SH-SY5Y (cell line): ENCODE results near the gene RNF175.

ENCODE experiments used
- GATA2 ChIP-seq: IDR thresholded peaks from 2 replicates; pipeline ENCODE4 v1.6.1; 2011; ENCODE audit warnings: mild to moderate bottlenecking, low read depth, low read length
- GATA3 ChIP-seq: IDR thresholded peaks from 2 replicates; pipeline ENCODE4 v1.6.1; 2011; ENCODE audit warnings: low read depth, mild to moderate bottlenecking, low read length, moderate library complexity

The RNF175 gene

DNA sequence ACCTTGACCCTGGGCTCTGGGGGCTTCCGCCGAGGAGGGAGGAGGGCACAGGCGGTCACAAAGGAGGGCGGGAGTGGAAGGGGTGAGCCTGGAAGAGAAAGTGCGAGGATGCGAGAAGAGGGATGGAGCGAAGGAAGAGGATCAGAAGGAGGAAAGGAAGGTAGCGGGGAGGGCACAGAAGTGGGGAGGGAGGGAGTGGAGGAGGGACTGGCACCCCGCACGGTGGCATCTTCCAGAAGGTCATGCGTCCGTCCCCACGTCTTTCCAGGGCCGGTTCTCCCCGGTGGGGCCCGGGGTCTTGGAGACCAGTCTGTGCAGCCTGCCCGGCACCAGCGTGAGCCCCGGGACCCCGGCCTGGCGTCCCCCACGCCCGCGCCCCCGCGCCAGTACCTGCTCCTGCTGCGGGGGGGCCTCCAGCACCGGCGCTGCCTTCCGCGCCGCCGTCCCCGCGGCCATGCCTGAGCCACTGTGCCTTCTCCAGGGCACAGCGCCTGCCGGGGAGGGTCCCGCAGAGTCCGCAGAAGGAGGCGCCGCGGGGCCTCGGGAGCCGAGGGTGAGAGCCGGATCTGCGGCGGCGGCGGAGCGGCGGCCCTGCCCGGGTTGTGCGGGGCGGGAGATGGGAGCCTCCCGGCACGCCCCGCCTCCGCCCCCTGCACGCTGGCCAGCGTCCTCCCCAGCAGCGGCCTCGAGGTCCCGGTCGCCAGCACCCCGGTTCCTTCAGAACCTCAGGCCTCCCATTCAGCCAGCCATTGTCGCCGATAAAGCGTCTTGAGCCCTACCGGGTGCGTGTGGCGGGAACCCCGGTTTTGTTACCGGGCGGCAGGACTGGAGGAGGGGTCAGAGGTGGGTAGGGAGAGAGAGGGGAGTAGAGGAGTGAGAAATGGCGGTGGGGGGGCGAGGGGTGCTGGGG lies at the start of gene RNF175:
RNF175 (minus strand) TSS at position 618 of the 910 bp plus-strand sequence; CDS start at position 456, 162 bp downstream.
- no peak for TF ChIP-seq GATA3
- no peak; the same call in 1 of the 2 replicates for TF ChIP-seq GATA2

DNA sequence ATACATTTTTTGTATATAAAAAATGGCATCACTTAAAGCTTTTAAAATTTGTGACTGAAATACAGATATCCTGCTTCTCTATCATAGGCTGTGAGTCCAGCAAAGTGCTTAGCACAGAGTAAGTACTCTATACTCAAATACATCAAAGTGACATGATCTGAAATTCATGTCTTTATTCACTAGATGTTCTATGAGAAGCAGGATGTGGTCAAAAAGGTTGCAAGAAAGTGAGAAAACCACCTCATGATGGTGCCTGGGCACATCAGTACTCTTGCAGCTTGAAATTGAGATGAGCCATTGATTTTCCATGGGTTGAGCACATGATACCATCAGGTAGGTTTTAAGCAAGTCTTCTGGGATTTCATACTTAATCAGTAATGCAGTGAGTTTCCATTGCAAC lies 49.5 kb upstream of the RNF175 start:
- TF ChIP-seq GATA3: no peak
- no peak for TF ChIP-seq GATA2

GRCh38 chr4:153808175-153808574 lies 48.4 kb upstream of the RNF175 start:
- TF ChIP-seq GATA3 (no peak), GATA2 (no peak)

GRCh38 chr4:153806073-153806472 lies 46.2 kb upstream of the RNF175 start:
- TF ChIP-seq GATA3 (no peak), GATA2 (no peak)

GRCh38 chr4:153804722-153805121 lies 44.9 kb upstream of the RNF175 start:
- TF ChIP-seq GATA2 (no peak), GATA3 (no peak)

GRCh38 chr4:153799694-153800074 lies 39.9 kb upstream of the RNF175 start:
- TF ChIP-seq GATA3 (no peak), GATA2 (no peak)

DNA sequence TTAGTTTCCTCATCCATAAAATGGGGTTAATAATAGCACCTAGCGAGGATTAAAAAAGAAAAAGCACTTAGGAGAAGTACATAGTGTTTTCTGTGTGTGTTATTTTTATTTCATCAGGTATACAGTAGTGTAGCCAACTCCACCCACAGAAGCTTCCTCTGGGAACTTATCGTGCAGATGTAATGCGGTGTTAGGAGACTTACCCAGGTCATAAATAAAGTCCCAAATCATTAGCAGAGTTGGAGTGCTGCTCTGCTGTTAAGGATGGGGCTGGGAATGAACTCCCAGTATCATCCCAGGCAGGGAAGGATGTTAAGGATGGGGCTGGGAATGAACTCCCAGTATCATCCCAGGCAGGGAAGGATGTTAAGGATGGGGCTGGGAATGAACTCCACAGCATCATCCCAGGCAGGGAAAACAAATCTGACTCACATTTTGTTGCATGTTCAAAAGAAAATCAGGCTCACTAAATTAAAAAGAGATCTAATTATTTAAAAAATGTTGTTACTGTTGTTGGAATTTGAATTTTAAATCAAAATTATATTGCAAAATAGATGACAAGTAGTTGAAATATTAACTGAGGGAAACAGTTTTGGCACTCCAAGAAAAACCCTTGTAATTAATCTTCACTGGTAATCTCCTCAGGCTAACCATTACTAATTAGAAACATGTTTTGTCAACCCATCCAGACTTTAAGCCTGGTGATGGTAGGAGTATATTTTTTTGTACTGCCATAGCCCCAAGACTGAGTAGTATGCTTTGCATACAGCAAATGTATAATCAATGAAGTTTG lies 39.3 kb upstream of the RNF175 start:
- TF ChIP-seq GATA2: no peak
- TF ChIP-seq GATA3: no peak

GRCh38 chr4:153798420-153798819 lies 38.6 kb upstream of the RNF175 start:
- TF ChIP-seq GATA3 (no peak), GATA2 (no peak)

GRCh38 chr4:153794006-153794405 lies 34.2 kb upstream of the RNF175 start:
- no peak for TF ChIP-seq GATA3
- peak; percentile 60; the same call in 1 of the 2 replicates for TF ChIP-seq GATA2

DNA sequence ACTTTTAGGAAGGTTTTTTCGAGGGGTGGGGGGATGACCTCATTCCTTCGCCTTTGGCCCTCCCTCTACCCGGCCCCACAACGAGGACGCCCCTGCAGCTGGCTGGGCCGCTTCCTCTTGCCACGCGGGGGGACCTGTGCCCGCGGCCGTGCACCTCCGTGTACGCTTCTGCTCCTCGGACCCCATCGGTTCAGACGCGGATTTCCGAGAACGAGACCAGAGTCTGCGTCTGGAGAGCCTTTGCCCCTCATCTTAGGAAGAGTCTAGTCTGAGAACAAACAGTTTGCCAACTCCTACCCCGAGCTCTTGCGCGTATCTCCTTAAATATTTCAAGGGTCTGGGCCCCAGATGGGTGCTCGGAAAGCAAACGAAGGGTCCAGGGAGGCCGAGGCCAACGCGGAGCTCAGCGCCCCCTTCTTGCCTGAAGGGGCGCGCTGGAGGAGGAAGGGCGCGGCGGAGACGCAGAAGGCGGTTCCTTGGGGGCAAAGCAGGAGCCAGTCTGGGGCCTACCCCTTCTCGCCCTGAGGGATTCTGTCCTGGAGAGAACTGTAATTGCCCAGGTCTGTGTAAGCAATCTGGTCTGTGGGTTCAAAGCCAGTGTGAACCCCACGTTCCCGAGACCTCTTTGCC lies 32.9 kb upstream of the RNF175 start:
- TF ChIP-seq GATA2 (no peak), GATA3 (no peak)

DNA sequence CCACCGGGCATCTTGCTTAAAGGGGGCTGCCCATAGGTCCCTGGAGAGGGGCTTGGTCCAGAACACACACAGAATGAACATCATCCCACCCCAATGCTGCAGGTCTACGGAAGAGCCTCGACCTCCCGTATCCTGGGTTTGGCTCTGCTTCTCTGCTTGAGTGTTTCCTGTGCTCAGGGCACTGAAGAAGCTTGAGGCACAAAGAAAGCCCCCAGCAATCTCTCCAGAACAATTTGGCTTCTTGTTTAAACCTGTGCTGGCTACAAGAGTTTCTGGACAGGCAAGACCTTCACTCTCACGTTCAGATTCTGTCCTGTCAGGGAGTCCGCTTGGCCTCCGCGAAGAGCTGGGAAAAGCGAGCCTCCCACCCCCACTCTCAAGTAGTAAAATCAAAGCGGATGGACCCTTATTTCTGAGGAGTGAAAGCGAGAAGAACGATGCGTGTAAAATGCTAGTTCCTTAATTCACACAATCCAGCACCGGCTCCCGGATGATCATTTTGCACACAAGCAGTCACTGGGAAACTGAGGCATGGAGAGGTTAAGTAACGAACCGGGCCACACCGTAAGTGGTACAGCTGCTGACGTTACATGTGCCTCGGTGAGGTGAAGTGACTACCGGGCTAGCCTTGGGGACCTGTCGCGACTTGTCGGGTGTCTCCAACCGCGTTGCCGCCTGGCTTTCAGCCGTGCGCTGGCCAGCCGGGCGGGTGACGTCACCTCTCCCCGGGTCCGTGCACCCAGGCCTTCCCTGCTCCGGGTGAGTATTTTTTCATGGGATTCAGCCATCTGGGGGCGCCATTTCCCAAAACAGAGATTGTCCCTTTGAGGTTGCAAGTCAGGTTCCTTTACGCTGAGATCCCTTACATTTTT lies 32.2 kb upstream of the RNF175 start:
- TF ChIP-seq GATA2 (no peak), GATA3 (no peak)

DNA sequence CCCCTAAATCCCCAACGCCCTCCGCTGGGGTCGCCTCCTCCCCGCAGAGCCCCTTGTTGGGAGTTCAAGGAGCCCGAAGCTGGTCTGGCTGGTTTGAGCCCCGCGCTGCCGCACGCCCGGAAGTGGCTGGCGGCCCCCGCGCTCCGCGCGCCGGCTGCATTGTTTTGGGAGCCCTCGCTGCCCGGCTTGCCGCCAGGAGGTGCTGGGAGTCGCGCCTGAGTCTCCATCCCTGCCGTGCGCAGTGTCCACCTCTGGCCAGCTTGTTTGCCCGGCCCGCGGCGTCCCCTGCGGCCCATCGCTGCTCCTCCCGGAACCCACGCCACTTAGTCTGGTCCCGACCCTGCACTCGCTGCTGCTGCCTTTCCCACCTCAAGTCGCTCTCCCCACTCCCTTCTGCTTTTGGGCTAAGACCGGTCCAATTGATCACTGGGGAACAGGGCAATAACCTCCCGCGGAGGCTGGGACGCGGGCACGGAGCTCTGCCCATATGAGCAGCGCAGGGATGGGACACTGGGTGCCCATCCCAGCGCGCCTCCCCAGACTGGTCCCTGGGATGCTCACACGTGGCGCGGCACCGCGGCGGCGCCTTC lies 31.2 kb upstream of the RNF175 start:
- no peak for TF ChIP-seq GATA2

DNA sequence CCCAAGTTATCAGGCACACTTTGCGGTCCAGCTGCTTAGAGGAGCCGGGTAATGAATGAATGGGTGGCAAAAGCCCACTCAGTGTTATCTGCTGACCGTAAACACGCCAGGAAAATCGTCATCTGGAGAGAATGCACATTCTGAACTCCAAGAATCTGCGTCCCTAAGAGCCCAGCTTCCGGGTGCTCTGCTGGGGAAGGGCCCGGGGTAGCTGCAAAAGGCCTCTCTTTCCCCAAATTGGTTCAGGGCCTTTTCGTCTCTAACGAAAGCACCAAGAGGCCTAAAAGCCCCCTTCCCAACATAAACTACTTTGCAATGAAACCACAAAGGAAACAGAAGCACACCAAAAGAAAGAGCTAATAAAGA lies 30.7 kb upstream of the RNF175 start:
- TF ChIP-seq GATA2: no peak
- no peak for TF ChIP-seq GATA3
